HepG2 (cell line): ENCODE results near the gene KDM2B. TPM values are rescaled to one million over a fixed set of nuclear protein-coding genes. Genes with fewer than 3 reads are reported as not detected.

ENCODE experiments used
- ARHGAP35 ChIP-seq: sonication (generic); formaldehyde crosslinking; IDR thresholded peaks from 2 replicates; pipeline ENCODE4 v1.9.0; 2022; ENCODE audit warnings: mild to moderate bottlenecking, inconsistent platforms, moderate library complexity, missing genetic modification reagents, borderline replicate concordance
- ARID2 ChIP-seq: sonication (generic); formaldehyde crosslinking; IDR thresholded peaks from 2 replicates; pipeline ENCODE4 v1.8.1; 2022; ENCODE audit warnings: mild to moderate bottlenecking, missing genetic modification reagents, borderline replicate concordance
- ELF4 ChIP-seq: sonication (generic); formaldehyde crosslinking; IDR thresholded peaks from 2 replicates; pipeline ENCODE4 v1.5.0; 2020; ENCODE audit warnings: missing genetic modification reagents, mild to moderate bottlenecking, moderate library complexity, borderline replicate concordance
- GFI1 ChIP-seq: sonication (generic); formaldehyde crosslinking; IDR thresholded peaks from 2 replicates; pipeline ENCODE4 v1.5.0; 2020; ENCODE audit warnings: missing genetic modification reagents, mild to moderate bottlenecking, borderline replicate concordance
- KDM1A ChIP-seq: IDR thresholded peaks from 2 replicates; pipeline ENCODE4 v1.6.1; 2016; ENCODE audit warnings: missing compliant biosample characterization
- LCORL ChIP-seq, 2 experiments: fragments of 450-650 bp in 1 of 2; sonication (generic) in 1 of 2; formaldehyde crosslinking in 1 of 2; IDR thresholded peaks; 2 replicates each; pipeline versions ENCODE4 v1.5.0 to v1.6.1; 2017 to 2020; ENCODE audit warnings: antibody characterized with exemption in 1 of 2, missing genetic modification reagents in 1 of 2
- NCOA1 ChIP-seq: sonication (generic); formaldehyde crosslinking; IDR thresholded peaks from 2 replicates; pipeline ENCODE4 v1.9.0; 2021; ENCODE audit warnings: missing genetic modification reagents
- NFRKB ChIP-seq: fragments of 450-650 bp; IDR thresholded peaks from 2 replicates; pipeline ENCODE4 v1.6.1; 2017
- NR2C2 ChIP-seq: sonication (generic); formaldehyde crosslinking; IDR thresholded peaks from 2 replicates; pipeline ENCODE4 v1.4.0; 2020; ENCODE audit warnings: missing genetic modification reagents, mild to moderate bottlenecking, moderate library complexity, borderline replicate concordance
- POLR2AphosphoS5 ChIP-seq: IDR thresholded peaks from 2 replicates; pipeline ENCODE4 v1.6.1; 2012; ENCODE audit warnings: low read depth, low read length
- RCOR2 ChIP-seq: IDR thresholded peaks from 2 replicates; pipeline ENCODE4 v1.6.1; 2016; ENCODE audit warnings: missing biosample characterization, missing genetic modification reagents
- SAP130 ChIP-seq: IDR thresholded peaks from 2 replicates; pipeline ENCODE4 v1.6.1; 2016; ENCODE audit warnings: low read depth
- STAT5B ChIP-seq: sonication (generic); formaldehyde crosslinking; IDR thresholded peaks from 2 replicates; pipeline ENCODE4 v1.4.0; 2020; ENCODE audit warnings: missing genetic modification reagents
- TSC22D2 ChIP-seq: sonication (generic); formaldehyde crosslinking; IDR thresholded peaks from 2 replicates; pipeline ENCODE4 v1.5.1; 2020; ENCODE audit warnings: missing genetic modification reagents, mild to moderate bottlenecking, borderline replicate concordance
- ZBTB21 ChIP-seq: sonication (generic); formaldehyde crosslinking; IDR thresholded peaks from 2 replicates; pipeline ENCODE4 v1.4.0; 2020; ENCODE audit warnings: missing genetic modification reagents
- ZBTB8A ChIP-seq: sonication (generic); formaldehyde crosslinking; IDR thresholded peaks from 2 replicates; pipeline ENCODE4 v1.4.0; 2020; ENCODE audit warnings: mild to moderate bottlenecking, low read depth, missing genetic modification reagents, borderline replicate concordance
- ZNF24 ChIP-seq: fragments of 450-650 bp; IDR thresholded peaks from 2 replicates; pipeline ENCODE4 v1.6.1; 2017; ENCODE audit warnings: antibody characterized with exemption, mild to moderate bottlenecking
- ZNF33A ChIP-seq: sonication (generic); formaldehyde crosslinking; IDR thresholded peaks from 2 replicates; pipeline ENCODE4 v1.5.1; 2020; ENCODE audit warnings: missing genetic modification reagents, mild to moderate bottlenecking, moderate library complexity, borderline replicate concordance
- ZNF501 ChIP-seq: sonication (generic); formaldehyde crosslinking; IDR thresholded peaks from 2 replicates; pipeline ENCODE4 v1.5.1; 2020; ENCODE audit warnings: mild to moderate bottlenecking, moderate library complexity, missing genetic modification reagents
- ZNF737 ChIP-seq: sonication (generic); formaldehyde crosslinking; IDR thresholded peaks from 2 replicates; pipeline ENCODE4 v1.5.0; 2020; ENCODE audit warnings: missing genetic modification reagents, mild to moderate bottlenecking, borderline replicate concordance
- ZNF772 ChIP-seq: sonication (generic); formaldehyde crosslinking; IDR thresholded peaks from 2 replicates; pipeline ENCODE4 v1.5.0; 2020; ENCODE audit warnings: mild to moderate bottlenecking, missing genetic modification reagents
- ZNF775 ChIP-seq: sonication (generic); formaldehyde crosslinking; IDR thresholded peaks from 2 replicates; pipeline ENCODE4 v1.4.0; 2020; ENCODE audit warnings: missing genetic modification reagents, mild to moderate bottlenecking, moderate library complexity, borderline replicate concordance
- polyA plus RNA-seq, 8 experiments: library from polyadenylated mRNA; depleted of rRNA in 3 of 8; stranded (reverse) in 7 of 8; unstranded in 1 of 8; fragments of >200 nt; fragmentation: Illumina TruSeq in 4 of 8; extraction: Trizol in 4 of 8; gene quantifications; 2 replicates each; pipeline versions ENCODE4 v1.2.1 to v1.2.3, GENCODE V29; 2011 to 2016; ENCODE audit warnings: low read depth in 4 of 8, missing spikeins in 1 of 8, mixed read lengths in 1 of 8; ENCODE audit not compliant: insufficient read depth in 1 of 8
- total RNA-seq, 5 experiments: library from RNA; depleted of rRNA; stranded (reverse); fragments of >200 nt; fragmentation: Illumina TruSeq; extraction: Trizol; gene quantifications; 2 replicates each; pipeline ENCODE4 v1.2.3, GENCODE V29; 2016; ENCODE audit warnings: low read depth in 1 of 5
- TF ChIP-seq, protein P1 (sequence below): IDR thresholded peaks from 2 replicates; pipeline ENCODE4 v1.6.1; 2018; ENCODE audit warnings: missing genetic modification reagents
- TF ChIP-seq, protein P2 (sequence below): sonication (generic); formaldehyde crosslinking; IDR thresholded peaks from 2 replicates; pipeline ENCODE4 v1.5.1; 2020; ENCODE audit warnings: missing genetic modification reagents, mild to moderate bottlenecking, borderline replicate concordance
- TF ChIP-seq, protein P3 (sequence below): sonication (generic); formaldehyde crosslinking; IDR thresholded peaks from 2 replicates; pipeline ENCODE4 v1.5.0; 2020; ENCODE audit warnings: mild to moderate bottlenecking, missing genetic modification reagents
- TF ChIP-seq, protein P4 (sequence below): IDR thresholded peaks from 2 replicates; pipeline ENCODE4 v1.6.1; 2016

Gene KDM2B
- total and polyA plus RNA-seq, 2 of the 13 experiments (the other 11 are each of a cell fraction or from before 2014, with no cell fraction given): 17.5 to 26.1 TPM

DNA sequence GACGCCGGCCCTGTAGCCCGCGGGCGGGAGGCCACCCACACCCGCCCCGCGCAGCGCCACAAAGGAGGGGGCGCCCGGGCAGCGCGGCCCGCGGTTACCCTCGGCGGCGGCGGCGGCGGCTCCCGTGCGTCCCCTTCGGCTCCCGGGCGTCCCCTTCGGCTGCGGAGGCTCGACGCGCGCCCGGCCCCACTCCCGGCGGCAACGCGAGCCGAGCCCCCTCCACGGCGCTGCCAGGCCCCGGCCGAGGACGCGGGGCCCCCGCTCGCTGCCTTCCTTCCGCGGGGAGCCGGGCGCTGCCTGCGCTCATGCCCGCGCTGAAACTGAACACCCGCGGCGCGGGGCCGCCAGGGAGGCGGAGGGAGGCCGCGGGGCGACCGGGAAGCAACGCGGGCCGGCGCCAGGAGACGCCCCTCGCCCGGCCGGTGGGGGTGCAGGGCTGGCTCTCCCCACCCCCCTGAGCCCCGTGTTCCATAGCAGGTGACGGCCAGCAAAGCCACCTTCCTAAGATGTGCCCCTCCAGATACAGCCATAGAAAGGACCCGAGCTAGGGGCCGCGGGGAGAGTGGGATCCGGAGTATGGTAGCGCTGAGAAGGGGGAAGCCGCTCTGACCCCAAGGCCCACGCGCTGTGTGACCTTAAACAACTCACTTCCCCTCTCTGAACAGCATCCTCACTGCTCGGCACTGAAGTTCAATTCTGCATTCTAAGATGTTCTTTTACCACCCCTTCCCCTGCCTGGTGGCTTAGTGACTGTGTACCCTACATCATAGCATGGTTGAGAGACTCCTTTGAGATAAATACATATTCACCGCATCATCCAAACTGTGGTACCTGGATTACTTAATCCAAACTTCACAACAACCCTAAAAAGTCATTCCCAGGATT, 42.8 kb downstream of the KDM2B start (continued):
- TF ChIP-seq, protein P1, sequence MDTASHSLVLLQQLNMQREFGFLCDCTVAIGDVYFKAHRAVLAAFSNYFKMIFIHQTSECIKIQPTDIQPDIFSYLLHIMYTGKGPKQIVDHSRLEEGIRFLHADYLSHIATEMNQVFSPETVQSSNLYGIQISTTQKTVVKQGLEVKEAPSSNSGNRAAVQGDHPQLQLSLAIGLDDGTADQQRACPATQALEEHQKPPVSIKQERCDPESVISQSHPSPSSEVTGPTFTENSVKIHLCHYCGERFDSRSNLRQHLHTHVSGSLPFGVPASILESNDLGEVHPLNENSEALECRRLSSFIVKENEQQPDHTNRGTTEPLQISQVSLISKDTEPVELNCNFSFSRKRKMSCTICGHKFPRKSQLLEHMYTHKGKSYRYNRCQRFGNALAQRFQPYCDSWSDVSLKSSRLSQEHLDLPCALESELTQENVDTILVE (CRISPR knock-in tag): no peak
- TF ChIP-seq TSC22D2 (CRISPR knock-in tag): no peak
- no peak for TF ChIP-seq ELF4 (CRISPR knock-in tag)
- TF ChIP-seq RCOR2 (CRISPR knock-in tag): 0 out of 2 replicates have a peak, but pooled peaks have one; percentile 15
- TF ChIP-seq NFRKB: no peak
- TF ChIP-seq LCORL (IDR thresholded peaks at IDR 0.05): no peak
- no peak; the same call in 1 of the 2 replicates for TF ChIP-seq LCORL (CRISPR knock-in tag; IDR thresholded peaks at IDR 0.05)
- TF ChIP-seq ZNF33A: no peak
- no peak for TF ChIP-seq NCOA1 (CRISPR knock-in tag)
- TF ChIP-seq, protein P2, sequence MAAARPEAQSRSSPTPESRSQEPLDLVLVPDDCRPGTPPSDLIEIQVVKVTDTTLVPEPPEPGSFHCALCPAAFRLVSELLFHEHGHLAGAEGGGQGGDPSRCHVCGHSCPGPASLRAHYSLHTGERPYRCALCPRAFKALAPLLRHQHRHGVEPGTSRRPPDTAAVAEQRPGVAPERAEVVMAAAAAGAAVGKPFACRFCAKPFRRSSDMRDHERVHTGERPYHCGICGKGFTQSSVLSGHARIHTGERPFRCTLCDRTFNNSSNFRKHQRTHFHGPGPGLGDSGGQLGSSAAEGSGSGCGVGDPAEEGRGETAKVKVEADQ (CRISPR knock-in tag): no peak
- no peak for TF ChIP-seq ZNF772
- TF ChIP-seq ZNF775 (CRISPR knock-in tag): no peak
- TF ChIP-seq STAT5B: no peak
- no peak for TF ChIP-seq NR2C2
- no peak for TF ChIP-seq ZBTB8A (CRISPR knock-in tag)
- TF ChIP-seq ZBTB21 (CRISPR knock-in tag): no peak
- TF ChIP-seq POLR2AphosphoS5: no peak
- 0 out of 2 replicates have a peak, but pooled peaks have one; percentile 8 for TF ChIP-seq ARID2 (CRISPR knock-in tag)
- TF ChIP-seq, protein P3, sequence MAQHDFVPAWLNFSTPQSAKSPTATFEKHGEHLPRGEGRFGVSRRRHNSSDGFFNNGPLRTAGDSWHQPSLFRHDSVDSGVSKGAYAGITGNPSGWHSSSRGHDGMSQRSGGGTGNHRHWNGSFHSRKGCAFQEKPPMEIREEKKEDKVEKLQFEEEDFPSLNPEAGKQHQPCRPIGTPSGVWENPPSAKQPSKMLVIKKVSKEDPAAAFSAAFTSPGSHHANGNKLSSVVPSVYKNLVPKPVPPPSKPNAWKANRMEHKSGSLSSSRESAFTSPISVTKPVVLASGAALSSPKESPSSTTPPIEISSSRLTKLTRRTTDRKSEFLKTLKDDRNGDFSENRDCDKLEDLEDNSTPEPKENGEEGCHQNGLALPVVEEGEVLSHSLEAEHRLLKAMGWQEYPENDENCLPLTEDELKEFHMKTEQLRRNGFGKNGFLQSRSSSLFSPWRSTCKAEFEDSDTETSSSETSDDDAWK (CRISPR knock-in tag): no peak
- 0 out of 2 replicates have a peak, but pooled peaks have one; percentile 53 for TF ChIP-seq KDM1A (CRISPR knock-in tag)
- TF ChIP-seq GFI1 (CRISPR knock-in tag): no peak
- no peak for TF ChIP-seq SAP130
- TF ChIP-seq ZNF24: no peak
- TF ChIP-seq, protein P4, sequence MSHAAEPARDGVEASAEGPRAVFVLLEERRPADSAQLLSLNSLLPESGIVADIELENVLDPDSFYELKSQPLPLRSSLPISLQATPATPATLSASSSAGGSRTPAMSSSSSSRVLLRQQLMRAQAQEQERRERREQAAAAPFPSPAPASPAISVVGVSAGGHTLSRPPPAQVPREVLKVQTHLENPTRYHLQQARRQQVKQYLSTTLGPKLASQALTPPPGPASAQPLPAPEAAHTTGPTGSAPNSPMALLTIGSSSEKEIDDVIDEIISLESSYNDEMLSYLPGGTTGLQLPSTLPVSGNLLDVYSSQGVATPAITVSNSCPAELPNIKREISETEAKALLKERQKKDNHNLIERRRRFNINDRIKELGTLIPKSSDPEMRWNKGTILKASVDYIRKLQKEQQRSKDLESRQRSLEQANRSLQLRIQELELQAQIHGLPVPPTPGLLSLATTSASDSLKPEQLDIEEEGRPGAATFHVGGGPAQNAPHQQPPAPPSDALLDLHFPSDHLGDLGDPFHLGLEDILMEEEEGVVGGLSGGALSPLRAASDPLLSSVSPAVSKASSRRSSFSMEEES (CRISPR knock-in tag): no peak
- TF ChIP-seq ZNF501 (CRISPR knock-in tag): no peak
- 0 out of 2 replicates have a peak, but pooled peaks have one; percentile 50 for TF ChIP-seq ARHGAP35
- TF ChIP-seq ZNF737 (CRISPR knock-in tag): no peak
